Karpas-422 (cell line): ENCODE measurements around the gene ZMIZ1. TPM values are rescaled to one million over a fixed set of nuclear protein-coding genes. Genes with fewer than 3 reads are reported as not detected.

Experiments
- DNase-seq: peaks from one replicate; pipeline ENCODE4 v3.0.0-alpha.2; 2015
- H2AFZ ChIP-seq: fragments of 200-600 bp; sonication (generic); 2 replicates; pipeline ENCODE4 v1.6.1; 2014; ENCODE audit warnings: antibody characterized with exemption, low read length, mixed read lengths
- H3K27ac ChIP-seq: fragments of 200-600 bp; sonication (generic); 2 replicates; pipeline ENCODE4 v1.5.1; 2014; ENCODE audit warnings: mild to moderate bottlenecking, low read length, moderate library complexity
- H3K27me3 ChIP-seq: fragments of 200-600 bp; sonication (generic); 2 replicates; pipeline ENCODE4 v1.6.1; 2014; ENCODE audit warnings: low read length, mixed read lengths
- H3K36me3 ChIP-seq: fragments of 200-600 bp; sonication (generic); 2 replicates; pipeline ENCODE4 v1.6.1; 2014; ENCODE audit warnings: low read length, mixed read lengths; ENCODE audit not compliant: insufficient read depth
- H3K4me1 ChIP-seq: fragments of 200-600 bp; sonication (generic); 2 replicates; pipeline ENCODE4 v1.6.1; 2014; ENCODE audit warnings: mild to moderate bottlenecking, low read length, mixed read lengths
- H3K4me2 ChIP-seq: fragments of 200-600 bp; sonication (generic); 2 replicates; pipeline ENCODE4 v1.6.1; 2014; ENCODE audit warnings: low read length, low read depth, mild to moderate bottlenecking; ENCODE audit not compliant: poor library complexity, severe bottlenecking
- H3K4me3 ChIP-seq: fragments of 200-600 bp; sonication (generic); 2 replicates; pipeline ENCODE4 v1.5.1; 2014; ENCODE audit warnings: mild to moderate bottlenecking, antibody characterized with exemption, low read length, mixed read lengths
- H3K79me2 ChIP-seq: fragments of 200-600 bp; sonication (generic); 2 replicates; pipeline ENCODE4 v1.6.1; 2014; ENCODE audit warnings: mild to moderate bottlenecking, low read length, mixed read lengths
- H3K9ac ChIP-seq: fragments of 200-600 bp; sonication (generic); 2 replicates; pipeline ENCODE4 v1.6.0; 2014; ENCODE audit warnings: low read length
- H3K9me2 ChIP-seq: fragments of 200-600 bp; sonication (generic), shearing (Covaris generic); replicated peaks from 2 replicates; pipeline ENCODE4 v1.6.0; 2014; ENCODE audit warnings: mild to moderate bottlenecking, low read length, moderate library complexity; ENCODE audit not compliant: insufficient read depth
- H3K9me3 ChIP-seq: fragments of 300-700, 200-600 bp; sonication (generic); 2 replicates; pipeline ENCODE4 v1.6.1; 2014; ENCODE audit warnings: low read length, mixed read lengths
- H4K20me1 ChIP-seq: fragments of 200-600 bp; sonication (generic); 2 replicates; pipeline ENCODE4 v1.6.1; 2014; ENCODE audit warnings: mild to moderate bottlenecking, antibody characterized with exemption, low read length, low read depth; ENCODE audit not compliant: insufficient read depth
- total RNA-seq: library from RNA; depleted of rRNA; stranded (reverse); fragments of >200 nt; shearing (Covaris generic); gene quantifications from 2 replicates; pipeline ENCODE4 v1.2.3, GENCODE V29; 2014; ENCODE audit warnings: low replicate concordance

The ZMIZ1 gene
- total RNA-seq, 1 experiment from 2014 or later = 73.1 TPM

DNA sequence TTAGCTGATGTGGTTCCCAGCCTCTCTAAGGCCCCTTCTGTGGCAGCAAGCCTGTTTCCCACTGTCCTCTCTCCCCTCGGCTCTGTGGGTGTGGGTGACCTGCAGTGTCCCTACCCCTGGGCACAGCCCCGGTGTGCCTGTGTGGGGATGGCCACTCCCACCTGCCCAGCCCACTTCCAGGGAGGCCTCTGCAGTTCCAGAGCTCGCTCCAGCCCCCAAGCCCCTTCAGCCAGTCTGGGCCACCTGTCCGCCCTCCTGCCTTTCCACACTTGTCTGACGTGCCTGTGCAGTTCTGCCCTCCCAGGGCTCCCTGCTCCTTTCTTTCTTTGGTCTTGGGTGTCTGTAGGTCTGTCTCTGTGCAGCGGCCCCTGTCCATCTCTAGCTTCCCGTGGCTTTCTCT is 151.5 kb downstream of the ZMIZ1 start:
- no peaks in the 10 kb centered on the region for H3K79me2 ChIP-seq
- no peak for DNase-seq
- no peak overlapping the region for H3K27ac ChIP-seq
- no peak overlapping the region for H3K9ac ChIP-seq
- H3K9me3 ChIP-seq = no peaks in the 10 kb centered on the region
- H2AFZ ChIP-seq = no peak overlapping the region
- no peaks in the 10 kb centered on the region for H3K4me1 ChIP-seq
- H3K36me3 ChIP-seq = no peaks in the 10 kb centered on the region
- H4K20me1 ChIP-seq = no peaks in the 10 kb centered on the region
- H3K4me3 ChIP-seq = no peak overlapping the region
- no peak overlapping the region for H3K4me2 ChIP-seq
- no peaks in the 10 kb centered on the region for H3K9me2 ChIP-seq
- H3K27me3 ChIP-seq = no peaks in the 10 kb centered on the region

DNA sequence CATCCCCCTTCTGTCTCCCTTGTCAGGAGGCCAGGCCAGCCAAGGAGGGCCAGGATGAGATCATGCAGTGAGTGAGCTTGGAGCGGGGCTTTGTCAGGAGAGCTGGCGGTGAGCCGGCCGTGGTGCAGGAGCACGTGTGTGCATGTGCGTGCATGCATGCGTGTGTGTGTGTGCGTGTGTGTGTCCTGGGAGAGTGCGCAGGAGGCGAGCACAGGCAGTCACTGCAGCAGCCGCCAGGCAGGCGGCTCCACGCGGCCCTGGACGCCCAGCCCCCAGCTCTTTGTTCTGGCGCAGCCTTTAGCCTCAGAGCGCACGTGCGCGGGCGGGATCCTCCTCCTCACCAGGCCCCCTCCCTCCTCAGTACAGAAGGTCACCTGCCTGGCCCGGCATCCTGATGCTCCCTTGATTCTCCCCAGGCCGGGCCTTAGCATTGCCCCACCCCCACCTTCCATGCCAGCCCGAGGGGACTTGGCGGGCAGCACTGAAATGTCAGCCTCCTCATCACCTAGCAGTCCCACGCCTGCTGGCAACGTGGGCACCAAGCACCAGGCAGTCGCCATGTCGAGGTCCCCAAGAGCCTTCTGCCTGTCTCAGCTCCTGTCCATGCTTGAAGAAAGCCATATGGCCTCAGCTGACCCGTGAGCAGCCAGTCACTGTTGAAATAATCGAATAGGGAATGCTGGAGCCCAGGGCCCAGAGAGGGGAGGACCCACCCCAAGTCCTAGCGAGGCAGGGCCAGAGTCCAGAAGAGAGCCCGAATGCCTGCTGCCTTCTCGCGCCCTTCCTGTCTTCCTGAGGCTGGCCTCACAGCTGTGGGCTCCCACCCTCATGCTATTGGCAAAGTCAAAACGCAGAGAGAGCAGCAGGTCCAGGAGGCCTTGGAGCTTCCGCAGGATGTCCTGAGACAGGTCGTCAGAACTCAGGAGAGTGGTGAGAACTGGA is 152.6 kb downstream of the ZMIZ1 start:
- Histone ChIP-seq H4K20me1 (no peaks in the 10 kb centered on the region), H3K9ac (no peak overlapping the region)

DNA sequence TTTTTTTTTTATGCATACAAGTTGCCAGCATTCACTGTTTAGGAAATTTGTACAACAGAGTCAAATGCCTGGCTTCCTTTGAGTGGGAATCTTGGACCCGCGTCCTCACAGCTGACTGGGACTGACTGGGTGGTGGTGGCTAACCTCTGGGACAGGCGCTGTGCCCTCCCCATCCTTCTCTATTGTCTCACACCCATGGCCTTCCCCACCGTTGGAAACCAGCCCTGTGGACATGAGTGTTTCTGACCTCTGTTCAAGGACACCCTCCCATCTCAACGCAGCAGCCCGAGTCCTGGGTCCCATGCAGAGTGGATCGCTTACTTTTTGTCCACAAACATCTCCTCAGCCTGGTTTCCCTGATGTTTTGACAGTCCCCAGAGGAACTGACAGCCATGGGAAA is 153.4 kb downstream of the ZMIZ1 start:
- Histone ChIP-seq H3K9me2 (no peaks in the 10 kb centered on the region), H3K79me2 (no peaks in the 10 kb centered on the region), H3K4me2 (no peak overlapping the region), H3K27me3 (no peaks in the 10 kb centered on the region), H3K36me3 (no peaks in the 10 kb centered on the region), H3K9ac (no peak overlapping the region), H3K9me3 (no peaks in the 10 kb centered on the region), H3K4me1 (0 out of 2 replicates have a peak, but pooled peaks cover 1% of the 10 kb centered on the region), H4K20me1 (no peaks in the 10 kb centered on the region), H2AFZ (no peak overlapping the region), H3K27ac (no peak overlapping the region), H3K4me3 (no peak overlapping the region)
- DNase-seq = no peak

More for the DNA sequence above, 152.6 kb downstream of the ZMIZ1 start:
- Histone ChIP-seq H3K9me2 (no peaks in the 10 kb centered on the region), H3K79me2 (no peaks in the 10 kb centered on the region), H3K4me2 (no peak overlapping the region), H2AFZ (no peak overlapping the region), H3K27me3 (no peaks in the 10 kb centered on the region), H3K4me1 (no peaks in the 10 kb centered on the region), H3K27ac (no peak overlapping the region), H3K9me3 (no peaks in the 10 kb centered on the region), H3K36me3 (no peaks in the 10 kb centered on the region), H3K4me3 (no peak overlapping the region)
- no peak for DNase-seq

DNA sequence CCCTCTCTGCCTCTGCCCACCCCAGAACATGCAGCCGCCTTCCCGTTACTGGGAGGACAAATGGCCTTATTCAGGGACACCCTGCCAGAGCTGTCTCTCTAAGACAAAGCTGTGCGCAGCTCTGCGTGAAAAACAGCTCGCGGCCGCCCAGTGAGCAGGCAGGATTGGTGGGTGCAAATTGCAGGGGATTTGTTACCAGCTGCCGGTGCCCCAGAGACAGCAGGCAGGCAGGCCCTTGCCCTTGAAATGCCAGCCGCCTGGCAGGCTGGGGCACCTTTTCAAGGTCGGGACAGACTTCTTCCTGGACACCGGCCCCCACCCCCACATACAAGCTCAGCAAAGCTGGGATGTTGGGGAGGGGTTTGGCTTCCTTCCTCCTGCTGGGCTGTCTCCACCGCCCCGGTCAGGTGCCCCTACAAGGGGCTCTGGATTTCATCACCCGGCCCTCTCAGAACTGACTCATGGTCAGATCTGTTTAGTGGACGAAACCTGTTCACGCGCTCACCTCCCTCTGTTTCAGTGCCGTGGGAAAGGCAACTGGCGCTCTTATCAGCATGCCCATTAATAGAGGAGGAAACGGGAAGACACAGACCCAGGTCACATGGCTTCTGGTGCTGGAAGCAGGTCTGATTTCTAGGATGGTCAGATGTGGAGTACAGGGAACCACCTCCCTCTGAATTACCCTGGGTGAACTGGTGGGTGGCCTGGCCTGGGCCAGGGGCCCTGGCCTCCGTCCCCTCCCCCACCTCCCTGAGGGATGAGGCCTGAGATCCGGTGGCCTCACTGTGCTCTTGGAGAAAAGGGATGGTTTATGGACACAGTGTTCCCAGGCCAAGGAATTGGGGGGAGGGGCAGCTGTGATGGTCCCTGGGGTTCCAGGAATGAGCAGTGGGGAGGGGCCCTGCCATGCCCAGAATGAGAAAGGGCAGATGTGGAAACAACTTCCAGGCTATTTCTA is 154.6 kb downstream of the ZMIZ1 start:
- peaks cover 13% of the 10 kb centered on the region for H3K4me1 ChIP-seq
- H3K27ac ChIP-seq = no peak overlapping the region
- H3K36me3 ChIP-seq = no peaks in the 10 kb centered on the region
- no peaks in the 10 kb centered on the region for H4K20me1 ChIP-seq
- no peaks in the 10 kb centered on the region for H3K27me3 ChIP-seq
- H3K4me2 ChIP-seq = no peak overlapping the region
- no peaks in the 10 kb centered on the region for H3K79me2 ChIP-seq
- no peaks in the 10 kb centered on the region for H3K9me2 ChIP-seq
- no peak overlapping the region for H3K9ac ChIP-seq
- H3K9me3 ChIP-seq = no peaks in the 10 kb centered on the region
- no peak overlapping the region for H3K4me3 ChIP-seq
- no peak for DNase-seq
- H2AFZ ChIP-seq = no peak overlapping the region

DNA sequence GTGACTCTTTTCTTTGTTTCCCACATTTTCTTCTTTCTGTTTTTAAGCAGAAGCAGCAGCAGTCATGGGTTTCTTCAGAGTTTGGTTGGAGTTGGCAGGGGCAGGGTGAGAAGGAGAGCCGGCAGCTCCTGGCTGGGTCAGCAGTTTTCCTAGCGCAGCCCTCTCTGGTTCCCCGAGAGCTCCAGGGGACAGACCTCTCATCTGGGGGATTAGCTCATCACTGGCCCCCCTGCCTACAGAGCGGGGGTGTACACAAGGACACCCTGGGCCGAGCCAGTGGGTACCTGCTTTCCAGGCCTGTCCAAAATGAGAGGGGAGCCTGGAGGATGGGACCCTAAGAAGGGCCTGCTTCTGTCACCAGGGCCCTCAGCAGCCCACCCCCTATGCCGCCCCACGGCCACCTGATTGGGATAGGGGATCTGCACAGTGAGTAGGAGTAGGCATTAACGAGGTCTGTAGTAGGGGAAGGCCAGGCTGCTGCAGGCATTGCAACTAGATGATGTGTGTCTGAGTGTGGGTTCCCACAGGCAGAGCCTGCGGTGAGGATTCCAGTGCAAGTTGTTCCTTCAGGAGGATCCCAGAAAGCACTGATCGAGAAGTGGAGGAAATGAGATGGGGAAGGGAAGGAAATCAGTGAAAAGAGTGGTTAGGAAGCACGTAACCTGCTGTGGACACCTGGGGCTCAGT is 155.6 kb downstream of the ZMIZ1 start:
- H3K4me3 ChIP-seq = no peak overlapping the region
- H4K20me1 ChIP-seq = no peaks in the 10 kb centered on the region
- H3K27me3 ChIP-seq = no peaks in the 10 kb centered on the region
- no peak overlapping the region for H3K27ac ChIP-seq
- H3K36me3 ChIP-seq = no peaks in the 10 kb centered on the region
- H3K4me2 ChIP-seq = no peak overlapping the region
- no peak overlapping the region for H3K9ac ChIP-seq
- H3K9me3 ChIP-seq = no peaks in the 10 kb centered on the region
- no peak for DNase-seq
- no peak overlapping the region for H2AFZ ChIP-seq
- H3K9me2 ChIP-seq = no peaks in the 10 kb centered on the region
- no peaks in the 10 kb centered on the region for H3K79me2 ChIP-seq
- H3K4me1 ChIP-seq = peaks cover 24% of the 10 kb centered on the region

DNA sequence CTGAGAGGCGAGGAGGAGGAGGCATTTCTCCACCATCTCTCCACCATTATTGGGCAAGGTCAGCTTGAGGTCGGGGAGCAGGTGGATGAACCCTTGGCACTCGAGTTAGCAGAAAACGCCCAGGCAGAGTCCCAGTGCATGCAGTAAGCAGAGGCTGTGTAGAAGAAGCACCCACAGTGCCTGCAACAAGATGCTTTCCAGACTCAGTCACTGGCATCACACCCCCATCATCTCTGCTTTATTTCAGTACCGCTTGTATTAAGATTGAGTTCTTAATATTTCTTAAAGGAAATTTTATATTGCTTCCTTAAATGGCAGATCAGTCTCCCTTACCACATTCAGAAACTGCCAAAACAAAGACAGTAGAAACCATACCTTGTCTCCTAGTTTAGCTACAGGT is 156.2 kb downstream of the ZMIZ1 start:
- Histone ChIP-seq H3K9me2 (no peaks in the 10 kb centered on the region), H3K79me2 (no peaks in the 10 kb centered on the region), H3K4me2 (no peak overlapping the region), H3K9me3 (no peaks in the 10 kb centered on the region), H3K27ac (no peak overlapping the region), H3K36me3 (no peaks in the 10 kb centered on the region), H3K4me3 (no peak overlapping the region), H2AFZ (no peak overlapping the region), H3K4me1 (peaks cover 29% of the 10 kb centered on the region), H3K27me3 (no peaks in the 10 kb centered on the region), H4K20me1 (no peaks in the 10 kb centered on the region), H3K9ac (no peak overlapping the region)
- no peak for DNase-seq

DNA sequence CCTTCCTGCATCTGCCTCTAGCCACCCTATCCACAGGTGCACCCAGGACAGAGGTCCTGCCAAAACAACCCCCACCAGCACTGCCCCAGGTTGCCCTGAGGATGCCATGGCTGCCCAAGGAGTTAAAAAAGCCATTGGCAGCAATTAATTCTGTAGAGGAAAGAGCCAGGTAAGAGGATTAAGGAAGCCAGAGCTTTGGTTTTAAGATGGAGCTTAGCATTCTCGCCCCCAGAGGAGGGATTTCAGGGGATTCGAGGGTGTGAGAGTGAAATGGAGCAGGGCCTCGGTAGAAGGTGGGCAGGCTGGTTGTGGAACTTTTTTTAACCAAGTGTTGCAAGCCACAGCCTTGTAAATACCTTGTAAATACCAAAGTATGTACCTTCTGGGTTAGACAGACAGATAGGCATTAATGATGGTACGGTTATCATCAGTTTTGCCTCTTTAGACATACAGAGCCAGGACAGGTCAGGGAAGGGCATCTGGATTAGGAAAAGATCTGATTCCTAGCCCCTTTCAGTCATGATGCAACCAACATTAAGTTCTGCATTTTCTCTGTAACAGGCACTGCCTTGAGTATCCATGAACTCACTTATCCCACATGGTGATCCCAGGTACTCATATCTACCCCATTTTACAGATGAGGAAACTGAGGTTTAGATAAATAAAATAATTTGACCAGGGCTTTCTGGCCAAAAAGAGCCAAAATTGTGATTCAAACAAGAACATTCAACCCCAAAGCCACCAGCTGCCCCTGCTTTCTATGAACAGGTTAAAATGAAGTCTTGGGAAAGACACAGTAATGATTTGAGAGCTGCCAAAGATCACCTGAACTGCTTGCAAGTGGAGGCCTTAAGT is 157.9 kb downstream of the ZMIZ1 start:
- H3K9me3 ChIP-seq = no peaks in the 10 kb centered on the region
- H3K4me3 ChIP-seq = no peak overlapping the region
- H3K9ac ChIP-seq = no peak overlapping the region
- no peak overlapping the region for H3K27ac ChIP-seq
- no peaks in the 10 kb centered on the region for H3K27me3 ChIP-seq
- H3K4me1 ChIP-seq = peaks cover 40% of the 10 kb centered on the region
- DNase-seq = no peak
- no peaks in the 10 kb centered on the region for H4K20me1 ChIP-seq
- H2AFZ ChIP-seq = no peak overlapping the region
- no peaks in the 10 kb centered on the region for H3K79me2 ChIP-seq
- no peaks in the 10 kb centered on the region for H3K36me3 ChIP-seq
- no peaks in the 10 kb centered on the region for H3K9me2 ChIP-seq
- no peak overlapping the region for H3K4me2 ChIP-seq
